ENCODE results near the gene VSIG10L. TPM values are rescaled to one million over a fixed set of nuclear protein-coding genes. Genes with fewer than 3 reads are reported as not detected.

VSIG10L gene
- total RNA-seq, 1 donor from 2014 or later, result 0.92 TPM

GRCh38 chr19:51316688-51317087 lies 25.3 kb downstream of the VSIG10L start:
- DNase-seq (ENCODE audit: low read depth), result no peak
- H3K4me3 ChIP-seq (ENCODE audit: low read depth, low read length), result no peak overlapping the region
- no peak for TF ChIP-seq CTCF (conservative IDR thresholded peaks at IDR 0.05; ENCODE audit: low read depth, low read length)

GRCh38 chr19:51311351-51312257 lies 30.3 kb downstream of the VSIG10L start, which contains the start of gene IGLON5:
TSS of gene IGLON5 (plus strand) at chr19:51311644. CDS start at chr19:51311848, 204 bp downstream.
- no peak for TF ChIP-seq CTCF (conservative IDR thresholded peaks at IDR 0.05; ENCODE audit: low read depth, low read length)
- no peak within 1 kb of the TSS for H3K4me3 ChIP-seq (ENCODE audit: low read depth, low read length)
- no peak for DNase-seq (ENCODE audit: low read depth)

- no peak overlapping the region for H3K4me3 ChIP-seq (ENCODE audit: low read depth, low read length)
- DNase-seq (ENCODE audit: low read depth), result no peak
- TF ChIP-seq CTCF (conservative IDR thresholded peaks at IDR 0.05; ENCODE audit: low read depth, low read length), result no peak
Observed at GRCh38 chr19:51305479-51305878, 36.5 kb downstream of the VSIG10L start.

GRCh38 chr19:51301266-51301665 lies 40.7 kb downstream of the VSIG10L start:
- DNase-seq (ENCODE audit: low read depth), result no peak
- no peak for TF ChIP-seq CTCF (conservative IDR thresholded peaks at IDR 0.05; ENCODE audit: low read depth, low read length)
- no peak overlapping the region for H3K4me3 ChIP-seq (ENCODE audit: low read depth, low read length)

- no peak for DNase-seq (ENCODE audit: low read depth)
- H3K4me3 ChIP-seq (ENCODE audit: low read depth, low read length), result no peak overlapping the region
- TF ChIP-seq CTCF (conservative IDR thresholded peaks at IDR 0.05; ENCODE audit: low read depth, low read length), result no peak
Observed at GRCh38 chr19:51297406-51297805, 44.5 kb downstream of the VSIG10L start.

- no peak overlapping the region for H3K4me3 ChIP-seq (ENCODE audit: low read depth, low read length)
- TF ChIP-seq CTCF (conservative IDR thresholded peaks at IDR 0.05; ENCODE audit: low read depth, low read length), result peak; percentile 30
- DNase-seq (ENCODE audit: low read depth), result no peak
Observed at GRCh38 chr19:51296336-51297093, 45.4 kb downstream of the VSIG10L start.

All from epithelial cell of proximal tubule (primary cell).